Ishikawa (cell line): ENCODE measurements around the gene EDDM13.

ENCODE experiments used
- CEBPB ChIP-seq: IDR thresholded peaks from 2 replicates; pipeline ENCODE4 v1.6.1; 2012
- CREB1 ChIP-seq: IDR thresholded peaks from 2 replicates; pipeline ENCODE4 v1.6.1; 2012; ENCODE audit warnings: low read depth
- EGR1 ChIP-seq: IDR thresholded peaks from 2 replicates; pipeline ENCODE4 v1.6.1; 2012
- EP300 ChIP-seq: IDR thresholded peaks from 2 replicates; pipeline ENCODE4 v1.6.1; 2012; ENCODE audit warnings: borderline replicate concordance
- FOXM1 ChIP-seq: IDR thresholded peaks from 2 replicates; pipeline ENCODE4 v1.6.1; 2012; ENCODE audit warnings: low read depth, borderline replicate concordance
- NFIC ChIP-seq: IDR thresholded peaks from 2 replicates; pipeline ENCODE4 v1.6.1; 2012
- RAD21 ChIP-seq: IDR thresholded peaks from 2 replicates; pipeline ENCODE4 v1.6.1; 2012; ENCODE audit warnings: low read depth
- TAF1 ChIP-seq: IDR thresholded peaks from 2 replicates; pipeline ENCODE4 v1.6.1; 2012; ENCODE audit warnings: low read depth, mild to moderate bottlenecking
- TCF12 ChIP-seq: IDR thresholded peaks from 2 replicates; pipeline ENCODE4 v1.6.1; 2012; ENCODE audit warnings: low read depth
- TEAD4 ChIP-seq: IDR thresholded peaks from 2 replicates; pipeline ENCODE4 v1.6.1; 2012
- YY1 ChIP-seq: IDR thresholded peaks from 2 replicates; pipeline ENCODE4 v1.6.1; 2012; ENCODE audit warnings: low read depth
- ZBTB7A ChIP-seq: IDR thresholded peaks from 2 replicates; pipeline ENCODE4 v1.6.1; 2012; ENCODE audit warnings: low read depth
- TF ChIP-seq, protein P1 (sequence below): IDR thresholded peaks from 2 replicates; pipeline ENCODE4 v1.6.1; 2012
- TF ChIP-seq, protein P2 (sequence below): IDR thresholded peaks from 2 replicates; pipeline ENCODE4 v1.6.1; 2012; ENCODE audit warnings: low read depth, mild to moderate bottlenecking
- TF ChIP-seq, protein P3 (sequence below): IDR thresholded peaks from 2 replicates; pipeline ENCODE4 v1.6.1; 2012

EDDM13 gene

DNA sequence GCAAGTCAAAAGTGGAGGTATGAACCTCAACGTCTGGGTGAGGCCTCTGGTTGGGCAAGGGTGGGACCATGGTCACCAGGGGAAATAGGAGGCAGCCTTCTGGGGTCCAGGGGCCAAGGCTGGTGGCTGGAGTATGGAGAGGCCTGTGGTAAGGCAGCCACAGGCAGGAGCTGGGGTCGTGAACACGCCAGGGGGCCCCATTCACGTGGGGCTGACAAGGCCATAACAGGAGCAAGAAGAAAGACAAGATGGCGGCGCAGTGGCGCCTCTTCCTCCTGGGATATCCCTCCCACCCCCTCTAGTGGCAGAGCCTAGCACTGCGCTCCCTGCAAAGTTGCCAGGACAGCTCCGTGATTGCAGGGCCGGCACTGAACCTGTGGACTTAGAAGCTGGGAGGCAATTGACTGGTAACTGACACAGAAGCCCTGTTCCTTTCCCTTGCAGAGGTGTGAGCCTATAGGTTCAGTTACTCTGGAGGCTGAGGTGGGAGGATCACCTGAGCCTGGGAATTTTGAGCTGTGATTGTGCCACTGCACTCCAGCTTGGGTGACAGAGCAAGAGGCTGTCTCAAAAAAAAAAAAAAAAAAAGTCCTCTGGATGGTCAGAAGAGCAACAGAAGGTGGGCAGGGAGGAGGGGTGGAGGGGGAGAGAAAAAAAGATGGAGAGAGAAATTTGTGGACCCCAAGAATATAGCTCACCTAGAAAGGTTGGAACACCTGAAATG lies 19.7 kb upstream of the EDDM13 start:
- TF ChIP-seq RAD21 = peak; percentile 69
- TF ChIP-seq CREB1 = no peak
- TF ChIP-seq YY1 = peak; percentile 91
- TF ChIP-seq EGR1 = no peak
- TF ChIP-seq, protein P1, sequence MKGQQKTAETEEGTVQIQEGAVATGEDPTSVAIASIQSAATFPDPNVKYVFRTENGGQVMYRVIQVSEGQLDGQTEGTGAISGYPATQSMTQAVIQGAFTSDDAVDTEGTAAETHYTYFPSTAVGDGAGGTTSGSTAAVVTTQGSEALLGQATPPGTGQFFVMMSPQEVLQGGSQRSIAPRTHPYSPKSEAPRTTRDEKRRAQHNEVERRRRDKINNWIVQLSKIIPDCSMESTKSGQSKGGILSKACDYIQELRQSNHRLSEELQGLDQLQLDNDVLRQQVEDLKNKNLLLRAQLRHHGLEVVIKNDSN = no peak
- no peak for TF ChIP-seq TAF1
- TF ChIP-seq, protein P2, sequence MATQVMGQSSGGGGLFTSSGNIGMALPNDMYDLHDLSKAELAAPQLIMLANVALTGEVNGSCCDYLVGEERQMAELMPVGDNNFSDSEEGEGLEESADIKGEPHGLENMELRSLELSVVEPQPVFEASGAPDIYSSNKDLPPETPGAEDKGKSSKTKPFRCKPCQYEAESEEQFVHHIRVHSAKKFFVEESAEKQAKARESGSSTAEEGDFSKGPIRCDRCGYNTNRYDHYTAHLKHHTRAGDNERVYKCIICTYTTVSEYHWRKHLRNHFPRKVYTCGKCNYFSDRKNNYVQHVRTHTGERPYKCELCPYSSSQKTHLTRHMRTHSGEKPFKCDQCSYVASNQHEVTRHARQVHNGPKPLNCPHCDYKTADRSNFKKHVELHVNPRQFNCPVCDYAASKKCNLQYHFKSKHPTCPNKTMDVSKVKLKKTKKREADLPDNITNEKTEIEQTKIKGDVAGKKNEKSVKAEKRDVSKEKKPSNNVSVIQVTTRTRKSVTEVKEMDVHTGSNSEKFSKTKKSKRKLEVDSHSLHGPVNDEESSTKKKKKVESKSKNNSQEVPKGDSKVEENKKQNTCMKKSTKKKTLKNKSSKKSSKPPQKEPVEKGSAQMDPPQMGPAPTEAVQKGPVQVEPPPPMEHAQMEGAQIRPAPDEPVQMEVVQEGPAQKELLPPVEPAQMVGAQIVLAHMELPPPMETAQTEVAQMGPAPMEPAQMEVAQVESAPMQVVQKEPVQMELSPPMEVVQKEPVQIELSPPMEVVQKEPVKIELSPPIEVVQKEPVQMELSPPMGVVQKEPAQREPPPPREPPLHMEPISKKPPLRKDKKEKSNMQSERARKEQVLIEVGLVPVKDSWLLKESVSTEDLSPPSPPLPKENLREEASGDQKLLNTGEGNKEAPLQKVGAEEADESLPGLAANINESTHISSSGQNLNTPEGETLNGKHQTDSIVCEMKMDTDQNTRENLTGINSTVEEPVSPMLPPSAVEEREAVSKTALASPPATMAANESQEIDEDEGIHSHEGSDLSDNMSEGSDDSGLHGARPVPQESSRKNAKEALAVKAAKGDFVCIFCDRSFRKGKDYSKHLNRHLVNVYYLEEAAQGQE = no peak
- no peak for TF ChIP-seq TCF12
- no peak for TF ChIP-seq NFIC
- TF ChIP-seq FOXM1 = no peak
- TF ChIP-seq, protein P3, sequence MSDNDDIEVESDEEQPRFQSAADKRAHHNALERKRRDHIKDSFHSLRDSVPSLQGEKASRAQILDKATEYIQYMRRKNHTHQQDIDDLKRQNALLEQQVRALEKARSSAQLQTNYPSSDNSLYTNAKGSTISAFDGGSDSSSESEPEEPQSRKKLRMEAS = peak; percentile 51

DNA sequence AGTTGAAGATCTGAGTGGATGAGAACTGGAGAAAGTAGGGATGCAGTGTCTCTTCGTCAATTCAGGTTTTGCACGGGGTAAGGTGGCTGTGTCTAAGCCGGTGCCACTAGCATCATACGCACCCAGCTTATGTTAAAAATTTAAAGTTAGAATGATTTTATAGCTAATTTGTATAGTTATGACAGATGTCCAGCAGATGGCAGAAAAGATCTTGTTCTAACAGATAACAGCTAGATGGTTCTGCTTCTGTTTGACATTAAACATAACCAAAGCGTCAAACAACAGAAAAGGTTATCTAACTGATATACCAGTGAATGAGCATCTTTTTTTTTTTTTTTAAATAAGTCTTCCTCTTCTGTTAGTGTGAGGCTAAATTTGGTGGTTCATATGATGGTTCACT lies 18.8 kb upstream of the EDDM13 start:
- TF ChIP-seq, protein P3 = no peak
- no peak for TF ChIP-seq CEBPB
- peak; percentile 38 for TF ChIP-seq RAD21
- no peak for TF ChIP-seq TCF12

DNA sequence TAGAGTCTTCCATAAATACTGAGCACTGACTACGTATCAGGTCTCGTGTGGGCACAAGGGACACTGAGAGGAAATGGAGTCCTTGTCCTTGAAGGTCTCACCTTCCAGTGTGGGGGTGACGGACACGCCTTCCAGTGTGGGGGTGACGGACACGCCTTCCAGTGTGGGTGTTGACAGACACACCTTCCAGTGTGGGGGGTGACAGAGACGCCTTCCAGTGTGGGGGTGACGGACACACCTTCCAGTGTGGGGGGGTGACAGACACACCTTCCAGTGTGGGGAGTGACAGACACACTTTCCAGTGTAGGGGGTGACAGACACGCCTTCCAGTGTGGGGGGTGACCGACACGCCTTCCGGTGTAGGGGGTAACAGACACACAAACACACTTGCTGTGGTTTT lies 14.3 kb upstream of the EDDM13 start:
- TF ChIP-seq CREB1 = no peak

DNA sequence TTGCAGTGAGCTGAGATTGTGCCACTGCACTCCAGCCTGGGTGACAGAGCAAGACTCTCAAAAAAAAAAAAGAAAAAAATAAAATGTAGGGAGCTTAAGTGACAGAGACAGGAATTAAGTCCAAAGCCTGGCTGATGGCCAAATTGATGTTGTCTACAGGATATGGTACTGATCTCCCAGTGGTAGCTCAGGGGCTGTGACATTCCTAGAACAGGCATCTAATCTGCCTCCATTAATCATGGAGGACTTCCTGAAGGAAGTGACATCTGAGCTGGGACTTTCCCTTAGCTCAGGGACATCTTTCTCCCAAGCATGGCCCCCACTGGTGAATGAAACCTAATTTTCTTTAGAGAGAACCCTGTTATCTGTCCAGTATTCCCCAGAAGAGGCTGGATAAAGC lies 11.4 kb upstream of the EDDM13 start:
- TF ChIP-seq CREB1 (no peak), EGR1 (no peak), YY1 (no peak), FOXM1 (no peak), CEBPB (no peak), TEAD4 (no peak), TAF1 (no peak), RAD21 (no peak), EP300 (no peak), NFIC (no peak), ZBTB7A (no peak), TCF12 (no peak)
- TF ChIP-seq, protein P3 = no peak
- TF ChIP-seq, protein P2 = no peak
- TF ChIP-seq, protein P1 = no peak

DNA sequence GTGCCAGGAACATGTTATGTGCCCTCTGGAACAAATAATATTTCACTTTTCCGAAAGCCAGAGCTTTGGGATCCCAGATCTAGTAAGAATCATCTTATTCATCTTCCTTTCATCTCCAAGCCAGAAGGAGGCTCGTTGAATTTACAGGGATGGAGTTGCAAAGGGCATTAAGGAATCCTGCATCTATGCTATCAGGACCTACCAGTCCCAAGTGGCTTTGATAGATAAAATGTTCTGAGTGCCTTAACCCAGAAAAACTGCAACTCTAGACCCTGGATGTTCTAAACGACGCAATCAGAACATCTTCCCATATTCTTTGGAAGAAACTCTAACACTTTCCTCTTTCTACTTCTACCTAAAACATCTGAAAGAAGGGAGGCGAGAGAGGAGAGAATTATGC lies 9.2 kb upstream of the EDDM13 start:
- no peak for TF ChIP-seq TAF1
- TF ChIP-seq, protein P2 = no peak
- no peak for TF ChIP-seq TEAD4
- TF ChIP-seq, protein P1 = no peak
- no peak for TF ChIP-seq EP300
- no peak for TF ChIP-seq CEBPB
- TF ChIP-seq, protein P3 = no peak
- TF ChIP-seq TCF12 = no peak
- TF ChIP-seq YY1 = no peak
- no peak for TF ChIP-seq RAD21
- no peak for TF ChIP-seq FOXM1
- TF ChIP-seq ZBTB7A = no peak
- TF ChIP-seq NFIC = no peak
- no peak for TF ChIP-seq CREB1
- no peak for TF ChIP-seq EGR1
